Breast epithelium (tissue), 4 donors: ENCODE measurements around the gene TFF2. TPM values are rescaled to one million over a fixed set of nuclear protein-coding genes. Genes with fewer than 3 reads are reported as not detected.

Source experiments
- DNase-seq, 2 donors: peaks; one replicate each; pipeline ENCODE4 v3.0.0-alpha.2; 2019; ENCODE audit warnings: low spot score in 2 of 2
- H3K27ac ChIP-seq, 2 donors: fragments of 200-600 bp; sonication (generic) in 1 of 2; one replicate each; pipeline ENCODE4 v1.5.1; 2016 to 2019; ENCODE audit warnings: mild to moderate bottlenecking in 1 of 2
- H3K27me3 ChIP-seq, 2 donors: fragments of 200-600 bp; sonication (generic) in 1 of 2; one replicate each; pipeline versions ENCODE4 v1.5.1 to v1.6.0; 2017 to 2019; ENCODE audit warnings: control low read depth in 1 of 2, mild to moderate bottlenecking in 1 of 2
- H3K36me3 ChIP-seq: fragments of 200-600 bp; one replicate; pipeline ENCODE4 v1.5.1; 2019
- H3K4me1 ChIP-seq, 2 donors: fragments of 200-600 bp; sonication (generic); one replicate each; pipeline ENCODE4 v1.5.1; 2016 to 2019; ENCODE audit warnings: control low read depth in 1 of 2
- H3K4me3 ChIP-seq, 3 donors: fragments of 200-600 bp; sonication (generic); 1 replicate in 2 of 3; 2 replicates in 1 of 3; pipeline ENCODE4 v1.5.1; 2016 to 2019; ENCODE audit warnings: mild to moderate bottlenecking in 3 of 3, moderate library complexity in 2 of 3
- H3K9me3 ChIP-seq, 2 donors: fragments of 200-600 bp; sonication (generic) in 1 of 2; one replicate each; pipeline ENCODE4 v1.5.1; 2016 to 2019; ENCODE audit warnings: control low read depth in 1 of 2
- POLR2A ChIP-seq: fragments of 450-650 bp; IDR thresholded peaks from one replicate; pipeline ENCODE4 v1.6.1; 2016; ENCODE audit warnings: antibody characterized with exemption, mild to moderate bottlenecking, moderate library complexity
- POLR2AphosphoS5 ChIP-seq, 3 donors: sonication (generic); formaldehyde crosslinking; IDR thresholded peaks; one replicate each; pipeline ENCODE4 v1.6.1; 2017; ENCODE audit warnings: antibody characterized with exemption in 3 of 3
- intact Hi-C: fragments of 100-400 bp; cut with DNase I; formaldehyde crosslinking; loops from one replicate; pipeline ENCODE4 v1.15.1; 2023; ENCODE audit warnings: low total_unique reads
- total RNA-seq, 3 donors: library from RNA; depleted of rRNA; stranded (reverse); fragments of >200 nt; gene quantifications; one replicate each; pipeline ENCODE4 v1.1.0, GENCODE V29; 2016
- TF ChIP-seq, protein P1 (sequence below), 3 donors: fragments of 450-650 bp; IDR thresholded peaks; one replicate each; pipeline ENCODE4 v1.5.1; 2016 to 2017; ENCODE audit warnings: antibody characterized with exemption in 3 of 3, mild to moderate bottlenecking in 3 of 3, moderate library complexity in 3 of 3

TFF2 gene
- total RNA-seq, 3 donors from 2014 or later: not detected

- Histone ChIP-seq H3K9me3 (no peaks in the 10 kb centered on the region), H3K27me3 (no peaks in the 10 kb centered on the region), H3K36me3 (no peaks in the 10 kb centered on the region), H3K27ac (peak overlapping the region in 1 of 2 donors; percentile 84), H3K4me3 (no peak overlapping the region), H3K4me1 (peaks cover 0 to 5% of the 10 kb centered on the region in 2 donors)
- no peak for DNase-seq
- intact Hi-C loops: no loop called here
- no peak for TF ChIP-seq POLR2AphosphoS5 (IDR thresholded peaks at IDR 0.05)
- TF ChIP-seq POLR2A: no peak
- TF ChIP-seq, protein P1, sequence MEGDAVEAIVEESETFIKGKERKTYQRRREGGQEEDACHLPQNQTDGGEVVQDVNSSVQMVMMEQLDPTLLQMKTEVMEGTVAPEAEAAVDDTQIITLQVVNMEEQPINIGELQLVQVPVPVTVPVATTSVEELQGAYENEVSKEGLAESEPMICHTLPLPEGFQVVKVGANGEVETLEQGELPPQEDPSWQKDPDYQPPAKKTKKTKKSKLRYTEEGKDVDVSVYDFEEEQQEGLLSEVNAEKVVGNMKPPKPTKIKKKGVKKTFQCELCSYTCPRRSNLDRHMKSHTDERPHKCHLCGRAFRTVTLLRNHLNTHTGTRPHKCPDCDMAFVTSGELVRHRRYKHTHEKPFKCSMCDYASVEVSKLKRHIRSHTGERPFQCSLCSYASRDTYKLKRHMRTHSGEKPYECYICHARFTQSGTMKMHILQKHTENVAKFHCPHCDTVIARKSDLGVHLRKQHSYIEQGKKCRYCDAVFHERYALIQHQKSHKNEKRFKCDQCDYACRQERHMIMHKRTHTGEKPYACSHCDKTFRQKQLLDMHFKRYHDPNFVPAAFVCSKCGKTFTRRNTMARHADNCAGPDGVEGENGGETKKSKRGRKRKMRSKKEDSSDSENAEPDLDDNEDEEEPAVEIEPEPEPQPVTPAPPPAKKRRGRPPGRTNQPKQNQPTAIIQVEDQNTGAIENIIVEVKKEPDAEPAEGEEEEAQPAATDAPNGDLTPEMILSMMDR (IDR thresholded peaks at IDR 0.05): no peak
Observed at GRCh38 chr21:42387843-42388340, 37.1 kb upstream of the TFF2 start.

DNA sequence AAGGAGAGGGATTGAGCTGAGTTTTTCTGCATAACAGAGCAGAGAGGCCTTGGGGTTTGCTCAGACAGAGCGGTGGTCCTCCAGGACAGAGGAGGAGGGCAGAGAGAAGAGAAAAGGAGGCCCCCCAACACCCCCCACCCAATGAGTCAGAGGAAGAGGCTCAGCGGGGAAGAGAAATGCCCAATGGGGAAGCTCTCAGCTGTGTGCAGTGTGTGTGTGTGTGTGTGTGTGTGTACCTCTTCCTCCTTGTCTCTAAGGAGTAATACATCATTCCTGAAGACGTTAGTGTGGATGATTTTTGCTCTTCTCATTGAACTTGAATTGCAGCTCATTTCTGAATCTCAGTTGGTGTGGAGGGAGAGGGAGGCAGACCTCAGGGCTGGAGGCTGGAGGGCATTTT lies 36.4 kb upstream of the TFF2 start:
- TF ChIP-seq POLR2AphosphoS5 (IDR thresholded peaks at IDR 0.05) (no peak), POLR2A (no peak)
- TF ChIP-seq, protein P1 (IDR thresholded peaks at IDR 0.05): no peak
- H3K27me3 ChIP-seq: no peaks in the 10 kb centered on the region
- no peaks in the 10 kb centered on the region for H3K36me3 ChIP-seq
- no peak overlapping the region for H3K4me3 ChIP-seq
- intact Hi-C loops: no loop called here
- DNase-seq: no peak
- H3K27ac ChIP-seq: no peak overlapping the region
- peaks cover 0 to 5% of the 10 kb centered on the region in 2 donors for H3K4me1 ChIP-seq
- H3K9me3 ChIP-seq: no peaks in the 10 kb centered on the region

GRCh38 chr21:42386034-42386591 lies 35.3 kb upstream of the TFF2 start:
- intact Hi-C loops: no loop called here
- no peak for DNase-seq
- Histone ChIP-seq H3K4me3 (no peak overlapping the region), H3K27me3 (no peaks in the 10 kb centered on the region), H3K9me3 (no peaks in the 10 kb centered on the region), H3K36me3 (no peaks in the 10 kb centered on the region), H3K27ac (no peak overlapping the region), H3K4me1 (peaks cover 0 to 5% of the 10 kb centered on the region in 2 donors)
- TF ChIP-seq, protein P1 (IDR thresholded peaks at IDR 0.05): no peak
- TF ChIP-seq POLR2AphosphoS5 (IDR thresholded peaks at IDR 0.05) (no peak), POLR2A (no peak)

GRCh38 chr21:42385619-42386018 lies 34.8 kb upstream of the TFF2 start:
- DNase-seq: no peak

DNA sequence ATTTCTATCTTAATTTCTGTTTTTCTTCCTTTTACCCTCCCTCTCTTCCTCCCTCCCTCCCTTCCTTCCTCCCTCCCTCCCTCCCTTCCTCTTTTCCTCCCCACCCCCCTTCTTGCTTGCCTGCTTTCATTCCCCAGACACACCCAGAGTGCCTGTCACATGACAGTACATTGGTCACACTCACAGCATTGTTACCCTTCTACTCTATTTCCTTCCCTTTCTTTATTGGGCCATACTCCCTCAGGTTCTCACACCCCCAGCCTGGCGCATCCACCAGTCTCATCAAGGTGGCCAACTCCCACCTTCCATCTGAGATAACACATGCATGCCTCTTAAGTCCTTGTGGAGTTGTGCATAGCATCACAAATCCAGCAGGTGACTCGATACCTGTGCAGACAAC lies 34.2 kb upstream of the TFF2 start:
- no peaks in the 10 kb centered on the region for H3K27me3 ChIP-seq
- no peak for TF ChIP-seq POLR2A
- TF ChIP-seq, protein P1 (IDR thresholded peaks at IDR 0.05): no peak
- TF ChIP-seq POLR2AphosphoS5 (IDR thresholded peaks at IDR 0.05): no peak
- intact Hi-C loops: no loop called here
- H3K9me3 ChIP-seq: no peaks in the 10 kb centered on the region
- no peak for DNase-seq
- H3K36me3 ChIP-seq: no peaks in the 10 kb centered on the region
- no peak overlapping the region for H3K27ac ChIP-seq
- H3K4me3 ChIP-seq: no peak overlapping the region
- H3K4me1 ChIP-seq: peaks cover 0 to 4% of the 10 kb centered on the region in 2 donors

More at GRCh38 chr21:42385619-42386018, 34.8 kb upstream of the TFF2 start:
- H3K9me3 ChIP-seq: no peaks in the 10 kb centered on the region
- no peak overlapping the region for H3K27ac ChIP-seq
- TF ChIP-seq, protein P1 (IDR thresholded peaks at IDR 0.05): no peak
- TF ChIP-seq POLR2AphosphoS5 (IDR thresholded peaks at IDR 0.05) (no peak), POLR2A (no peak)
- H3K27me3 ChIP-seq: no peaks in the 10 kb centered on the region
- H3K4me1 ChIP-seq: peaks cover 0 to 5% of the 10 kb centered on the region in 2 donors
- no peak overlapping the region for H3K4me3 ChIP-seq
- intact Hi-C loops: no loop called here
- H3K36me3 ChIP-seq: no peaks in the 10 kb centered on the region
